ENCODE data around the gene PRL. TPM values are rescaled to one million over a fixed set of nuclear protein-coding genes. Genes with fewer than 3 reads are reported as not detected.

The PRL gene
- total RNA-seq, 1 donor from 2014 or later, result not detected

DNA sequence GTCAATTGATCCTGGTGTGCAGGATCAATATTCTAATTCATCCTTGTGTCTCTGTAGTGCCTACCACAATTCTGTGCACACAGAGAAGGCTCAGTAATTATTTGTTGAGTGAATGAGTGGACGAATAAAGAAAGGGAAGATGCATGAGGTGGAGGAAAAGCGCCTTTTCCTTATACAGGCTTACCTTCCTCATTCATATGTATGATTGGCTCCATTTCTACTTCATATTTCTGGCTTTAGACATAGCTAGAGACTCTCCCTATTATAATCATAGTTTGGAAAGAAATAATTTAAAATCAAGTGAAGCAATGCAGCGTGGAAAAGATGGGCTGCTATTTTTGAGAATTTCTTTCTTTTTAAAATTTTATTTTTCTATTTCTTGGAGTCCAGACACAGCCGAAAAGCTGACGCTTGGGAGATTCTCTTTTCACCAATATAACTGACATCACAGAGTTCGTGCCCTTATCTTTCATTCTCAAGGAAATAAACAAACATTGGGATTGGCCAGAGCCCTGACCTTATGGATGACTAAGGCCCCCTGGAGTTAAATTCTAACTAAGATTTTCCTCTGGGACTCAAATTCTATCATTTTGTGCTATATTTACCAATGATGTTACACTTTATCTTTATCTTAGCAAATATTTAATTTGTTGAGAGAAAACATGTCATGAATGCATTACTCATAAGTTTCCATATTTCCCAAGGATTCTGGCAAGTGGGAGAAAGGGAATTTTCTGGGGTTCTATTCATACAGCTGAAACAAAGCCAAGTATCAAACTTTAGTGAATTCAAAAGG lies 48.1 kb downstream of the PRL start:
- H4K20me1 ChIP-seq (ENCODE audit: insufficient read depth, low read length), result no peaks in the 10 kb centered on the region
- Mint-ChIP-seq H3K4me1 (ENCODE audit: low read depth, unreplicated experiment) (peaks cover 24% of the 10 kb centered on the region), H3K27me3 (ENCODE audit: low read depth, unreplicated experiment) (no peaks in the 10 kb centered on the region), H3K36me3 (ENCODE audit: low read depth, unreplicated experiment) (no peaks in the 10 kb centered on the region), H3K9me3 (ENCODE audit: unreplicated experiment) (no peaks in the 10 kb centered on the region), H3K4me3 (ENCODE audit: unreplicated experiment) (no peak overlapping the region), H3K27ac (ENCODE audit: unreplicated experiment) (peak overlapping the region; percentile 21)
- H3K27ac ChIP-seq (ENCODE audit: low read depth, low read length), result peak overlapping the region; percentile 85
- peaks cover 24% of the 10 kb centered on the region for H3K4me1 ChIP-seq (ENCODE audit: insufficient read depth, low read length)
- no peaks in the 10 kb centered on the region for H3K27me3 ChIP-seq (ENCODE audit: insufficient read depth, low read length)
- H3K9ac ChIP-seq (ENCODE audit: low read length), result peak overlapping the region; percentile 61
- no peak overlapping the region for H3K4me3 ChIP-seq (ENCODE audit: insufficient read depth, low read depth, low read length)
- no peak for TF ChIP-seq EZH2 (IDR thresholded peaks at IDR 0.05; ENCODE audit: insufficient read depth, low read length)
- TF ChIP-seq, protein P1, sequence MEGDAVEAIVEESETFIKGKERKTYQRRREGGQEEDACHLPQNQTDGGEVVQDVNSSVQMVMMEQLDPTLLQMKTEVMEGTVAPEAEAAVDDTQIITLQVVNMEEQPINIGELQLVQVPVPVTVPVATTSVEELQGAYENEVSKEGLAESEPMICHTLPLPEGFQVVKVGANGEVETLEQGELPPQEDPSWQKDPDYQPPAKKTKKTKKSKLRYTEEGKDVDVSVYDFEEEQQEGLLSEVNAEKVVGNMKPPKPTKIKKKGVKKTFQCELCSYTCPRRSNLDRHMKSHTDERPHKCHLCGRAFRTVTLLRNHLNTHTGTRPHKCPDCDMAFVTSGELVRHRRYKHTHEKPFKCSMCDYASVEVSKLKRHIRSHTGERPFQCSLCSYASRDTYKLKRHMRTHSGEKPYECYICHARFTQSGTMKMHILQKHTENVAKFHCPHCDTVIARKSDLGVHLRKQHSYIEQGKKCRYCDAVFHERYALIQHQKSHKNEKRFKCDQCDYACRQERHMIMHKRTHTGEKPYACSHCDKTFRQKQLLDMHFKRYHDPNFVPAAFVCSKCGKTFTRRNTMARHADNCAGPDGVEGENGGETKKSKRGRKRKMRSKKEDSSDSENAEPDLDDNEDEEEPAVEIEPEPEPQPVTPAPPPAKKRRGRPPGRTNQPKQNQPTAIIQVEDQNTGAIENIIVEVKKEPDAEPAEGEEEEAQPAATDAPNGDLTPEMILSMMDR (IDR thresholded peaks at IDR 0.05; ENCODE audit: insufficient read depth, low read depth, low read length), result no peak
- H3K9me3 ChIP-seq (ENCODE audit: insufficient read depth, low read depth, low read length), result no peaks in the 10 kb centered on the region
- H3K36me3 ChIP-seq (ENCODE audit: insufficient read depth, low read length), result no peaks in the 10 kb centered on the region
- H3K4me2 ChIP-seq (ENCODE audit: low read length), result peak overlapping the region; percentile 44
- peak; percentile 81 for DNase-seq (ENCODE audit: low read depth)
- no peak for FAIRE-seq
- no peak overlapping the region for H2AFZ ChIP-seq (ENCODE audit: low read depth, low read length)
- H3K79me2 ChIP-seq (ENCODE audit: insufficient read depth, low read length), result no peaks in the 10 kb centered on the region

DNA sequence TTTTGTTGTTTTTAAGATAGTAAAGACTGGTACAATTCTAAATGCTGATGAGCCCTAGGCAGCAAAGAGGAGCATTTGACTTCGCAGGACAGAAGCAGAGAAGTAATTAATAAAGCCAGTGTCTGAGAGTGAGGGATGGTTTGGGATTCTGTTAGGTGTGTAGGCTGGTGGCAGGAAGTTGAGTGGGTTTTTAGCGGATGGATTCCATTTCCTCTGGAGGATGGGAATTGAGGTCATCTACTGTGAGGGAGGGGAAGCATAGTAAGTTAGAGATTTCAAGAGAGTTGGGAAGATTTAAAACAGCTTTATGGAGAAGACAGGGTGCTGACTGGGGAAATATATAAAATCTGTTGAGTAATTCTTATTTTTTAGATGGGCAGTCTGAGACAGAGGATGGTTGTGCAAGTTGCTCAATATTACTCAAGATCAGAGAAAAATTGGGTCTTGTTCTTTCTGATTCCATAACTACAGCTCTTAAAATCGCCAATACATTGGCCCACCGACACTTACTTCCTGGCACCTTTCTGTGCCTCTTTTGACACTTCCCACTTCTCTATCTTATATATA lies 48.8 kb downstream of the PRL start:
- Mint-ChIP-seq H3K27me3 (ENCODE audit: low read depth, unreplicated experiment) (no peaks in the 10 kb centered on the region), H3K27ac (ENCODE audit: unreplicated experiment) (peak overlapping the region; percentile 7), H3K4me3 (ENCODE audit: unreplicated experiment) (no peak overlapping the region), H3K36me3 (ENCODE audit: low read depth, unreplicated experiment) (no peaks in the 10 kb centered on the region), H3K4me1 (ENCODE audit: low read depth, unreplicated experiment) (peaks cover 24% of the 10 kb centered on the region), H3K9me3 (ENCODE audit: unreplicated experiment) (peaks cover 3% of the 10 kb centered on the region)
- no peak overlapping the region for H3K4me3 ChIP-seq (ENCODE audit: insufficient read depth, low read depth, low read length)
- peaks cover 24% of the 10 kb centered on the region for H3K4me1 ChIP-seq (ENCODE audit: insufficient read depth, low read length)
- H3K79me2 ChIP-seq (ENCODE audit: insufficient read depth, low read length), result no peaks in the 10 kb centered on the region
- no peaks in the 10 kb centered on the region for H3K9me3 ChIP-seq (ENCODE audit: insufficient read depth, low read depth, low read length)
- peak overlapping the region; percentile 16 for H3K4me2 ChIP-seq (ENCODE audit: low read length)
- H3K36me3 ChIP-seq (ENCODE audit: insufficient read depth, low read length), result no peaks in the 10 kb centered on the region
- TF ChIP-seq EZH2 (IDR thresholded peaks at IDR 0.05; ENCODE audit: insufficient read depth, low read length), result no peak
- TF ChIP-seq, protein P1 (IDR thresholded peaks at IDR 0.05; ENCODE audit: insufficient read depth, low read depth, low read length), result no peak
- no peak for FAIRE-seq
- peak overlapping the region; percentile 35 for H3K9ac ChIP-seq (ENCODE audit: low read length)
- peak; percentile 25 for DNase-seq (ENCODE audit: low read depth)
- H4K20me1 ChIP-seq (ENCODE audit: insufficient read depth, low read length), result no peaks in the 10 kb centered on the region
- H3K27me3 ChIP-seq (ENCODE audit: insufficient read depth, low read length), result no peaks in the 10 kb centered on the region
- no peak overlapping the region for H2AFZ ChIP-seq (ENCODE audit: low read depth, low read length)
- H3K27ac ChIP-seq (ENCODE audit: low read depth, low read length), result peak overlapping the region; percentile 85

GRCh38 chr6:22240025-22240424 lies 56.8 kb downstream of the PRL start:
- no peak for TF ChIP-seq EZH2 (IDR thresholded peaks at IDR 0.05; ENCODE audit: insufficient read depth, low read length)
- TF ChIP-seq, protein P1 (IDR thresholded peaks at IDR 0.05; ENCODE audit: insufficient read depth, low read depth, low read length), result no peak
- H3K36me3 Mint-ChIP-seq (ENCODE audit: low read depth, unreplicated experiment), result peaks cover 2% of the 10 kb centered on the region
- H3K27me3 ChIP-seq (ENCODE audit: insufficient read depth, low read length), result no peaks in the 10 kb centered on the region
- H4K20me1 ChIP-seq (ENCODE audit: insufficient read depth, low read length), result no peaks in the 10 kb centered on the region
- no peak overlapping the region for H3K4me3 ChIP-seq (ENCODE audit: insufficient read depth, low read depth, low read length)
- peaks cover 10% of the 10 kb centered on the region for H3K9me3 Mint-ChIP-seq (ENCODE audit: unreplicated experiment)
- H3K27ac ChIP-seq (ENCODE audit: low read depth, low read length), result no peak overlapping the region
- H3K4me1 ChIP-seq (ENCODE audit: insufficient read depth, low read length), result peaks cover 13% of the 10 kb centered on the region
- no peaks in the 10 kb centered on the region for H3K27me3 Mint-ChIP-seq (ENCODE audit: low read depth, unreplicated experiment)
- no peaks in the 10 kb centered on the region for H3K36me3 ChIP-seq (ENCODE audit: insufficient read depth, low read length)
- peaks cover 23% of the 10 kb centered on the region for H3K4me1 Mint-ChIP-seq (ENCODE audit: low read depth, unreplicated experiment)
- H3K79me2 ChIP-seq (ENCODE audit: insufficient read depth, low read length), result no peaks in the 10 kb centered on the region
- no peak for FAIRE-seq
- no peak overlapping the region for H2AFZ ChIP-seq (ENCODE audit: low read depth, low read length)
- H3K9ac ChIP-seq (ENCODE audit: low read length), result no peak overlapping the region
- H3K4me2 ChIP-seq (ENCODE audit: low read length), result no peak overlapping the region
- no peaks in the 10 kb centered on the region for H3K9me3 ChIP-seq (ENCODE audit: insufficient read depth, low read depth, low read length)
- no peak overlapping the region for H3K27ac Mint-ChIP-seq (ENCODE audit: unreplicated experiment)
- no peak overlapping the region for H3K4me3 Mint-ChIP-seq (ENCODE audit: unreplicated experiment)
- no peak for DNase-seq (ENCODE audit: low read depth)

Measured in astrocyte (in vitro differentiated cells and primary cell).